Glutamatergic neuron (in vitro differentiated cells): Measurements from ENCODE around the gene PTPRB. TPM values are rescaled to one million over a fixed set of nuclear protein-coding genes. Genes with fewer than 3 reads are reported as not detected.

ENCODE experiments used
- DNase-seq: peaks from one replicate; pipeline ENCODE4 v3.0.0; 2022
- H3K27ac Mint-ChIP-seq: one replicate; pipeline ENCODE4 v1.8.0; 2020; ENCODE audit warnings: mild to moderate bottlenecking, mixed read lengths, inconsistent platforms; ENCODE audit not compliant: unreplicated experiment
- H3K27me3 Mint-ChIP-seq: one replicate; pipeline ENCODE4 v1.8.0; 2020; ENCODE audit warnings: mild to moderate bottlenecking, moderate library complexity, mixed read lengths, inconsistent platforms; ENCODE audit not compliant: unreplicated experiment
- H3K36me3 Mint-ChIP-seq: one replicate; pipeline ENCODE4 v1.8.0; 2020; ENCODE audit warnings: mild to moderate bottlenecking, mixed read lengths, inconsistent platforms; ENCODE audit not compliant: unreplicated experiment
- H3K4me1 Mint-ChIP-seq: one replicate; pipeline ENCODE4 v1.8.0; 2020; ENCODE audit warnings: mild to moderate bottlenecking, low read depth, mixed read lengths, inconsistent platforms; ENCODE audit not compliant: unreplicated experiment
- H3K4me3 Mint-ChIP-seq: one replicate; pipeline ENCODE4 v1.8.0; 2020; ENCODE audit warnings: mild to moderate bottlenecking, mixed read lengths, inconsistent platforms; ENCODE audit not compliant: unreplicated experiment
- H3K9me3 Mint-ChIP-seq: one replicate; pipeline ENCODE4 v1.8.0; 2020; ENCODE audit warnings: mild to moderate bottlenecking, moderate library complexity, mixed read lengths, inconsistent platforms; ENCODE audit not compliant: unreplicated experiment
- CTCF ChIP-seq: fragments of 200-600 bp; sonication (generic); IDR thresholded peaks from one replicate; pipeline ENCODE4 v1.5.0; 2021; ENCODE audit not compliant: partially characterized antibody, unreplicated experiment
- total RNA-seq: library from RNA; stranded (reverse); fragmentation: NEBNext Ultra II Directional; extraction: Animal tissue kit (Norgen Biotek cat#: 25700); gene quantifications from one replicate; pipeline ENCODE4 v1.2.1, GENCODE V29; 2021; ENCODE audit not compliant: unreplicated experiment

The PTPRB gene
- total RNA-seq, 1 donor from 2014 or later, result 0.17 TPM

- no peaks in the 10 kb centered on the region for H3K27me3 Mint-ChIP-seq
- TF ChIP-seq CTCF, result no peak
- no peak overlapping the region for H3K27ac Mint-ChIP-seq
- H3K4me1 Mint-ChIP-seq, result no peaks in the 10 kb centered on the region
- DNase-seq, result no peak
- no peaks in the 10 kb centered on the region for H3K9me3 Mint-ChIP-seq
- no peaks in the 10 kb centered on the region for H3K36me3 Mint-ChIP-seq
- no peak overlapping the region for H3K4me3 Mint-ChIP-seq
Observed at GRCh38 chr12:70670948-70671347, 33.7 kb upstream of the PTPRB start.

- no peak overlapping the region for H3K4me3 Mint-ChIP-seq
- no peak for TF ChIP-seq CTCF
Observed at GRCh38 chr12:70667253-70667652, 30.0 kb upstream of the PTPRB start.

GRCh38 chr12:70666364-70666763 lies 29.1 kb upstream of the PTPRB start:
- TF ChIP-seq CTCF, result no peak
- H3K4me1 Mint-ChIP-seq, result no peaks in the 10 kb centered on the region
- H3K27ac Mint-ChIP-seq, result no peak overlapping the region
- no peak for DNase-seq
- H3K36me3 Mint-ChIP-seq, result no peaks in the 10 kb centered on the region
- no peak overlapping the region for H3K4me3 Mint-ChIP-seq
- no peaks in the 10 kb centered on the region for H3K9me3 Mint-ChIP-seq
- peaks cover 1% of the 10 kb centered on the region for H3K27me3 Mint-ChIP-seq

More at GRCh38 chr12:70667253-70667652, 30.0 kb upstream of the PTPRB start:
- Mint-ChIP-seq H3K36me3 (no peaks in the 10 kb centered on the region), H3K9me3 (no peaks in the 10 kb centered on the region), H3K27ac (no peak overlapping the region), H3K27me3 (peaks cover 1% of the 10 kb centered on the region), H3K4me1 (no peaks in the 10 kb centered on the region)
- DNase-seq, result no peak

GRCh38 chr12:70664465-70664881 lies 27.2 kb upstream of the PTPRB start:
- no peaks in the 10 kb centered on the region for H3K9me3 Mint-ChIP-seq
- no peak for TF ChIP-seq CTCF
- no peaks in the 10 kb centered on the region for H3K4me1 Mint-ChIP-seq
- H3K27ac Mint-ChIP-seq, result no peak overlapping the region
- H3K36me3 Mint-ChIP-seq, result no peaks in the 10 kb centered on the region
- H3K4me3 Mint-ChIP-seq, result no peak overlapping the region
- DNase-seq, result no peak
- H3K27me3 Mint-ChIP-seq, result peaks cover 1% of the 10 kb centered on the region

GRCh38 chr12:70663838-70664237 lies 26.6 kb upstream of the PTPRB start:
- Mint-ChIP-seq H3K9me3 (no peaks in the 10 kb centered on the region), H3K4me1 (no peaks in the 10 kb centered on the region), H3K36me3 (no peaks in the 10 kb centered on the region), H3K4me3 (no peak overlapping the region), H3K27me3 (peaks cover 1% of the 10 kb centered on the region), H3K27ac (no peak overlapping the region)
- DNase-seq, result no peak
- no peak for TF ChIP-seq CTCF
